D721Med (cell line): Measurements from ENCODE around the gene OS9.

Experiments used
- DNase-seq: peaks from one replicate; pipeline ENCODE4 v3.0.0; 2011; ENCODE audit warnings: low spot score; ENCODE audit not compliant: insufficient read length
- FAIRE-seq: peaks from 2 replicates; lab custom pipeline; 2011; peaks lifted over from hg19 to GRCh38; lab: Jason Lieb, UNC
- TF ChIP-seq, protein P1 (sequence below): IDR thresholded peaks from 2 replicates; pipeline ENCODE4 v1.5.1; 2012; ENCODE audit warnings: mild to moderate bottlenecking, control low read depth; ENCODE audit not compliant: insufficient read depth; ENCODE audit errors: missing control alignments

OS9 gene

GRCh38 chr12:57763881-57764661, 70.1 kb downstream of the OS9 start:
- TF ChIP-seq, protein P1, sequence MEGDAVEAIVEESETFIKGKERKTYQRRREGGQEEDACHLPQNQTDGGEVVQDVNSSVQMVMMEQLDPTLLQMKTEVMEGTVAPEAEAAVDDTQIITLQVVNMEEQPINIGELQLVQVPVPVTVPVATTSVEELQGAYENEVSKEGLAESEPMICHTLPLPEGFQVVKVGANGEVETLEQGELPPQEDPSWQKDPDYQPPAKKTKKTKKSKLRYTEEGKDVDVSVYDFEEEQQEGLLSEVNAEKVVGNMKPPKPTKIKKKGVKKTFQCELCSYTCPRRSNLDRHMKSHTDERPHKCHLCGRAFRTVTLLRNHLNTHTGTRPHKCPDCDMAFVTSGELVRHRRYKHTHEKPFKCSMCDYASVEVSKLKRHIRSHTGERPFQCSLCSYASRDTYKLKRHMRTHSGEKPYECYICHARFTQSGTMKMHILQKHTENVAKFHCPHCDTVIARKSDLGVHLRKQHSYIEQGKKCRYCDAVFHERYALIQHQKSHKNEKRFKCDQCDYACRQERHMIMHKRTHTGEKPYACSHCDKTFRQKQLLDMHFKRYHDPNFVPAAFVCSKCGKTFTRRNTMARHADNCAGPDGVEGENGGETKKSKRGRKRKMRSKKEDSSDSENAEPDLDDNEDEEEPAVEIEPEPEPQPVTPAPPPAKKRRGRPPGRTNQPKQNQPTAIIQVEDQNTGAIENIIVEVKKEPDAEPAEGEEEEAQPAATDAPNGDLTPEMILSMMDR, result no peak
- FAIRE-seq, result no peak
- DNase-seq, result no peak

DNA sequence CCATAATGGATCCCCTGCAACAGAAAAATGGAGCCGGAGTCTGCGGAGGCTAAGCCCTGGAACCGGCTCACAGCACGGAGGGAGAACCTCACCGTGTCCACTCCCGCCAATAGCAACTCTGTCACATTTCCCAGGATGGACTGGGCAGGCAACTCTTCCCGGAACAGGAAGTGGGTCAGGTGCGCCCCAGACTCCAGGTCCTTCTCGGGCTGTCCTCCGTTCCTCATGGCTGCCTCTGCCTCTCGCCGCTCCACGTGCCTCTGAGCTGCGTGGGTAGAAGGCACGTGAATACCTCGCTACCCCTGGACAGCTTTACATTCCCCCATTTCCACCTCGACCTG, 70.7 kb downstream of the OS9 start:
- FAIRE-seq (no peak), DNase-seq (no peak)
- TF ChIP-seq, protein P1, result no peak

DNA sequence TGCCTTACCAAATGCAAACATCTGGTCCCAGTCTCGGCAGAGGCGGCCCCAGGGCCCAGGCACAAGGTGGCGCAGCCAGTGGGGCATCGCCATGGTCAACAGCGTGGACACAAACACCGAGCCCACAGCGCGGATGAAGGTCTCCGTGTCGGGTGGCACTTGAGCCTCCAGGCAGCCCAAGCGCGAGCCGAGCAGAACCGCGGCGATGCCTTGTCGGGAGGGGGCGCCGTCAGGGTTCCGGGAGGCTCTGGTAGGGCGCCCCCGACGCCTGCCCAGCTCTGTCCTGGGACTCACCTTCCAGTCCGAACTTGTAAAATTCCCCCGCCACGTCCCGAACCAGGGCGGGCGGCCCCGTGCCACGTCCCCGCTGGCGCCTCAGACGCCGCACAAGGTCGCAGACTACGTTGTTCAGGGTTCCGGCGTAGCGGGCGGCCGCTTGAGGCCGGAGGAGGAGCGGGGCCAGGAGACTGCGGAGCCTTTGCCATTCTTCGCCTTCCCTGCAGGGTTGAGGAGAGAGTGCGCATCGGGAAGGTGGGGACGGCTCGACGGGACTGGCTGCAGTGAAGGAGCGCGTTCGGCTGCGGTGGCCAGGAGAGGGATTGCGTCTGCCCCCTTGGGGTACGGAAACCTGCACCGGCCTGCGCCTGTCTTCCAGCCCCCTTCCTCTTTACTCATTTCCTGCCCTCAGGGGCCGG, 71.2 kb downstream of the OS9 start:
- DNase-seq (no peak), FAIRE-seq (no peak)
- TF ChIP-seq, protein P1, result no peak

DNA sequence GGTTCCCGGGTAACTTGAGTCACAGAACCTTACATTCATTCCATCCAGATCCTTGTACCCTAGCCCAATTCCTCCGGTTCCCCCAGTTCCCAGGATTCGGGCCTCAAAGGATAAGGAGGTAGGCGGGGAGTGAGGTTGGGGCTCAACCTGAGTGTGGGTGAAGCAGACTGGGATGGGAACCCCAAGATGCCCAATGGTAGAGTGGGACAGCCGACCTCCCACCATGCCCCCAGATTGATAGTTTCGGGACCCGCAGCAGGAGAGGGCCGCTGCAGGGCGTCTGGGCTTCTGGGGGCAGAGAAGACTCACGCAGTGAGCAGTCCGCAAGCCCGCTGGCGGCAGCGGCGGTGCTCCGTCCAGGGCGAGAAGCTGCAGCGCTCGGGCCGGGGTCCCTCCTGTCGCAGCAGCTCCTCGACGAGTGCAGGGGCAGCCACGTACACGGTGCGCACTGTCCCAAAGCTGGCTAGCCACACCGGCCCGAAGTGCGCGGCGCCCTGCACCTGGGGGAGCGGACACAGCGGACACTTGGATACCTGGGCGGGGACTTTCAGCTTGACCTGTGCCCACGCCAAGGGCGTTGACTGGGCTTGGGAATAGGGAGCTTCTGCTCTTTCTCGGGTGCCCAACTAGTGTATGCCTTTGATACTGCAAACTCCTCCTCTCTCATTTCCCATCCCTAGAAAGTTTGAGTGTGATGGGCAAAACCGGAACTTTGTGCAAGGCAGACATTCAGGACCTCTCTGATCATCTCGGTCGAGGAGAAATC, 71.9 kb downstream of the OS9 start:
- no peak for DNase-seq
- FAIRE-seq, result no peak
- TF ChIP-seq, protein P1, result no peak

- FAIRE-seq (peak; percentile 38), DNase-seq (peak; percentile 78)
- TF ChIP-seq, protein P1, result no peak
These were observed 72.8 kb downstream of the OS9 start, which contains the start of gene CYP27B1 for GRCh38 chr12:57766464-57767304. Gene CYP27B1 (minus strand): TSS chr12:57767078. CDS start chr12:57767041, 37 bp downstream.

DNA sequence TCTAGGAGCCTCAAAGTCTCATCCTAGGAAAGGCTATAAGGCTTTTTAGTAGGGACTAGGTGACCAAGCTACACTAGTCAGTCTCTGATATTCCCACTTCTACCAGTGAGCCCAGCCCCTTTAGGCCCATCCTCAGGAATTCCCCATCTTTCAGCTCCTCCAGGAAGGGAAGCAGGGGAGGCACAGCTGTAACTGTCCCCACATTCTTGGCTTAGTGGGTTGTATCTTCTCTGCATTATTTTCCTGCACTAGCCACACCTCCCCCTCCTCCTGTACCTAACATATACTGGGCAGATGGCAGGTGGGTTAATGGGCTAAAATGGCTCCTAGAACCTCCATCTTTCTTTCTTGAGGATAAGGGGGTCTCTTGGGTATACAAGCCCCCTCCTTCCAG, 73.4 kb downstream of the OS9 start:
- TF ChIP-seq, protein P1, result no peak
- DNase-seq, result no peak
- no peak for FAIRE-seq
